CD4-positive, alpha-beta T cell (primary cell): ENCODE data around the gene SLC25A29. TPM values are rescaled to one million over a fixed set of nuclear protein-coding genes. Genes with fewer than 3 reads are reported as not detected.

Experiments
- ATAC-seq: fragments of 200-7000 bp; cut with Tn5 transposase; one replicate; pipeline ENCODE4 v1.10.0; 2022; ENCODE audit warnings: mild to moderate bottlenecking; ENCODE audit not compliant: poor library complexity
- CTCF ChIA-PET: fragments of 350-600 bp; sonication (Branson Sonifier 250); formaldehyde crosslinking; loops from one replicate; lab custom pipeline; 2021; ENCODE audit warnings: antibody characterized with exemption, inconsistent platforms; lab: Charles Lee
- POLR2A ChIA-PET: fragments of 350-600 bp; sonication (Branson Sonifier 250); formaldehyde crosslinking; loops from one replicate; lab custom pipeline; 2021; ENCODE audit warnings: antibody characterized with exemption, inconsistent platforms; lab: Charles Lee
- DNase-seq, 14 experiments: peaks; one replicate each; pipeline ENCODE4 v3.0.0-alpha.2; 2013 to 2020; ENCODE audit warnings: mixed read lengths in 2 of 14
- H3K27ac ChIP-seq, 2 donors: one replicate each; pipeline versions ENCODE4 v1.5.1 to v1.7.0; 2013; ENCODE audit warnings: low read length in 2 of 2, low read depth in 1 of 2, mild to moderate bottlenecking in 1 of 2
- H3K27me3 ChIP-seq, 2 experiments: 1 replicate in 1 of 2; 2 replicates in 1 of 2; pipeline versions ENCODE4 v1.6.1 to v1.7.0; 2013; ENCODE audit warnings: low read length in 2 of 2, control low read depth in 1 of 2, mild to moderate bottlenecking in 1 of 2, moderate library complexity in 1 of 2; ENCODE audit not compliant: insufficient read depth in 2 of 2, control insufficient read depth in 1 of 2
- H3K36me3 ChIP-seq: one replicate; pipeline ENCODE4 v1.6.1; 2013; ENCODE audit warnings: low read length, control low read depth; ENCODE audit not compliant: insufficient read depth
- H3K4me1 ChIP-seq: one replicate; pipeline ENCODE4 v1.6.1; 2013; ENCODE audit warnings: low read length, control low read depth; ENCODE audit not compliant: insufficient read depth
- H3K4me3 ChIP-seq: one replicate; pipeline ENCODE4 v1.5.1; 2013; ENCODE audit warnings: mild to moderate bottlenecking, low read length, moderate library complexity
- H3K9me3 ChIP-seq, 2 experiments: 1 replicate in 1 of 2; 2 replicates in 1 of 2; pipeline versions ENCODE4 v1.6.1 to v1.7.0; 2013; ENCODE audit warnings: low read length in 2 of 2, mild to moderate bottlenecking in 2 of 2, control low read depth in 1 of 2, moderate library complexity in 1 of 2; ENCODE audit not compliant: control insufficient read depth in 1 of 2, insufficient read depth in 1 of 2
- H3K27ac Mint-ChIP-seq: one replicate; pipeline ENCODE4 v1.8.0; 2020; ENCODE audit warnings: mixed read lengths
- H3K27me3 Mint-ChIP-seq: one replicate; pipeline ENCODE4 v1.8.0; 2021; ENCODE audit warnings: mixed read lengths
- H3K36me3 Mint-ChIP-seq: one replicate; pipeline ENCODE4 v1.8.0; 2021; ENCODE audit warnings: low read depth, mixed read lengths
- H3K4me1 Mint-ChIP-seq: one replicate; pipeline ENCODE4 v1.8.0; 2021; ENCODE audit warnings: low read depth, mixed read lengths
- H3K4me3 Mint-ChIP-seq: one replicate; pipeline ENCODE4 v1.8.0; 2020; ENCODE audit warnings: mild to moderate bottlenecking, mixed read lengths
- H3K9me3 Mint-ChIP-seq: one replicate; pipeline ENCODE4 v1.8.0; 2020; ENCODE audit warnings: mixed read lengths
- CTCF ChIP-seq: fragments of 200-600 bp; IDR thresholded peaks from one replicate; pipeline ENCODE4 v1.8.0; 2022; ENCODE audit warnings: antibody characterized with exemption, mild to moderate bottlenecking
- intact Hi-C, 2 experiments: fragments of 100-400 bp; cut with DNase I in 1 of 2; cut with micrococcal nuclease in 1 of 2; formaldehyde crosslinking; loops; one replicate each; pipeline versions ENCODE4 v1.15.1 to v1.9.0; 2023 to 2025; cut with DNase I, micrococcal nuclease
- total RNA-seq, 174 experiments: library from RNA in 2 of 174; stranded (reverse) in 2 of 174; gene quantifications; one replicate each; pipeline ENCODE4 v1.2.3 and lab custom pipeline; 2021 to 2026

The SLC25A29 gene
- total RNA-seq, 2 experiments from 2014 or later: 2.5 TPM

GRCh38 chr14:100287202-100287997 lies 18.8 kb downstream of the SLC25A29 start:
- no peak for TF ChIP-seq CTCF
- no peak overlapping the region for H3K4me3 ChIP-seq
- no peaks in the 10 kb centered on the region for H3K9me3 ChIP-seq
- no peaks in the 10 kb centered on the region for H3K9me3 Mint-ChIP-seq
- no peaks in the 10 kb centered on the region for H3K27me3 Mint-ChIP-seq
- no peaks in the 10 kb centered on the region for H3K4me1 Mint-ChIP-seq
- peaks cover 15% of the 10 kb centered on the region for H3K4me1 ChIP-seq
- H3K36me3 ChIP-seq: peaks cover 4% of the 10 kb centered on the region
- ATAC-seq (no peak), DNase-seq (no peak)
- H3K27ac ChIP-seq: no peak overlapping the region
- no peak overlapping the region for H3K27ac Mint-ChIP-seq
- H3K4me3 Mint-ChIP-seq: no peak overlapping the region
- ChIA-PET POLR2A (no interaction called here), CTCF (no interaction called here)
- no peaks in the 10 kb centered on the region for H3K27me3 ChIP-seq
- no peaks in the 10 kb centered on the region for H3K36me3 Mint-ChIP-seq
- intact Hi-C loops: loop anchor here (5.0 kb wide), 2 partner anchors 90 to 315 kb away; partner anchors contain the start of gene WDR25 (in 1 of the 2)

GRCh38 chr14:100286484-100287191 lies 19.6 kb downstream of the SLC25A29 start:
- no peak overlapping the region for H3K27ac ChIP-seq
- H3K27me3 Mint-ChIP-seq: no peaks in the 10 kb centered on the region
- no peaks in the 10 kb centered on the region for H3K9me3 Mint-ChIP-seq
- no peak for TF ChIP-seq CTCF
- H3K4me1 ChIP-seq: peaks cover 15% of the 10 kb centered on the region
- no peaks in the 10 kb centered on the region for H3K9me3 ChIP-seq
- no peak overlapping the region for H3K4me3 ChIP-seq
- DNase-seq (no peak), ATAC-seq (no peak)
- no peaks in the 10 kb centered on the region for H3K27me3 ChIP-seq
- POLR2A ChIA-PET: interaction anchor here (1.5 kb wide), 1 partner anchor 94 kb away, joined by 3 read pairs; no protein-coding TSS in a partner anchor
- peak overlapping the region; percentile 79 for H3K4me3 Mint-ChIP-seq
- H3K4me1 Mint-ChIP-seq: no peaks in the 10 kb centered on the region
- intact Hi-C loops: loop anchor here (5.0 kb wide), 2 partner anchors 91 to 314 kb away; partner anchors contain the start of gene WDR25 (in 1 of the 2)
- no peak overlapping the region for H3K27ac Mint-ChIP-seq
- peaks cover 3% of the 10 kb centered on the region for H3K36me3 ChIP-seq
- CTCF ChIA-PET: interaction anchor here (1.4 to 2.4 kb wide), 6 partner anchors 14 to 94 kb away, joined by 3 to 9 read pairs (median 7); a partner anchor contains a TSS
- no peaks in the 10 kb centered on the region for H3K36me3 Mint-ChIP-seq

GRCh38 chr14:100285913-100286400 lies 20.3 kb downstream of the SLC25A29 start:
- Mint-ChIP-seq H3K27ac (peak overlapping the region; percentile 33), H3K36me3 (no peaks in the 10 kb centered on the region), H3K9me3 (no peaks in the 10 kb centered on the region), H3K27me3 (no peaks in the 10 kb centered on the region), H3K4me1 (no peaks in the 10 kb centered on the region), H3K4me3 (peak overlapping the region; percentile 79)
- Histone ChIP-seq H3K9me3 (no peaks in the 10 kb centered on the region), H3K4me3 (peak overlapping the region; percentile 59), H3K27ac (no peak overlapping the region), H3K27me3 (no peaks in the 10 kb centered on the region), H3K36me3 (peaks cover under 1% of the 10 kb centered on the region), H3K4me1 (peaks cover 15% of the 10 kb centered on the region)
- ChIA-PET CTCF (interaction anchor here (0.7 to 2.4 kb wide), 21 partner anchors 9 to 207 kb away, joined by 3 to 9 read pairs (median 4); a partner anchor contains a TSS), POLR2A (interaction anchor here (1.0 to 1.5 kb wide), 4 partner anchors 8 to 93 kb away, joined by 3 to 4 read pairs (median 3); no protein-coding TSS in a partner anchor)
- intact Hi-C loops: loop anchor here (1.0 to 5.0 kb wide), 7 partner anchors 43 to 359 kb away; partner anchors contain the start of gene WDR25 (in 2 of the 2)
- peak; percentile 36 for TF ChIP-seq CTCF
- ATAC-seq: no peak
- no peak for DNase-seq
